ENCODE data around the gene RRP15. TPM values are rescaled to one million over a fixed set of nuclear protein-coding genes. Genes with fewer than 3 reads are reported as not detected.

RRP15 gene
- total RNA-seq, 1 experiment from 2014 or later = 32.1 TPM

GRCh38 chr1:218364028-218364710, 79.1 kb downstream of the RRP15 start:
- Histone ChIP-seq H3K4me3 (ENCODE audit: low read depth in 2 of 2, low read length in 2 of 2) (no peak overlapping the region; a peak in 1 of 4 replicates), H3K36me3 (ENCODE audit: control insufficient read depth, insufficient read depth, low read length) (peaks cover 2% of the 10 kb centered on the region; the same call in 1 of the 2 replicates), H3K27me3 (ENCODE audit: control insufficient read depth, insufficient read depth, low read length) (no peaks in the 10 kb centered on the region), H3K9me3 (ENCODE audit: control insufficient read depth, insufficient read depth, low read depth, low read length) (no peaks in the 10 kb centered on the region), H3K4me1 (ENCODE audit: control insufficient read depth, insufficient read depth, low read length) (peaks cover 93% of the 10 kb centered on the region), H3K27ac (ENCODE audit: low read length) (peak overlapping the region; percentile 100)
- no peak for TF ChIP-seq CTCF (IDR thresholded peaks at IDR 0.05)
- TF ChIP-seq POLR2AphosphoS5 (IDR thresholded peaks at IDR 0.05; ENCODE audit: low read depth, low read length) = no peak
- no peak for TF ChIP-seq REST (IDR thresholded peaks at IDR 0.05; ENCODE audit: insufficient read depth in 1 of 2, low read depth in 2 of 2, low read length in 1 of 2)
- TF ChIP-seq SIN3A (IDR thresholded peaks at IDR 0.05; ENCODE audit: borderline replicate concordance, insufficient read depth, low read depth, low read length) = no peak
- no peak for TF ChIP-seq TCF7L2 (IDR thresholded peaks at IDR 0.05; ENCODE audit: low read depth, low read length)
- ATAC-seq = no peak
- in situ Hi-C loops (cut with HindIII; ENCODE audit: low pct_unique_long_range_greater_than_20kb, low sequenced_read_pairs) (no loop called here), intact Hi-C loops (cut with micrococcal nuclease; ENCODE audit: unreplicated experiment) (loop anchor here (5.0 kb wide), 2 partner anchors 98 to 703 kb away; no protein-coding TSS in a partner anchor)
- ChIA-PET POLR2A (interaction anchor here (0.9 kb wide), 1 partner anchor 10 kb away, joined by 3 read pairs; no protein-coding TSS in a partner anchor), CTCF (interaction anchor here (0.7 kb wide), 1 partner anchor 193 kb away, joined by 3 read pairs; no protein-coding TSS in a partner anchor)
- BruUV-seq (replicated peaks) = no TSS peak
- DNase-seq (ENCODE audit: low read depth, low spot score) = no peak

GRCh38 chr1:218365226-218365999, 80.3 kb downstream of the RRP15 start:
- ChIA-PET POLR2A (no interaction called here), CTCF (no interaction called here)
- ATAC-seq (no peak), DNase-seq (ENCODE audit: low read depth, low spot score) (no peak)
- Histone ChIP-seq H3K4me3 (ENCODE audit: low read depth in 2 of 2, low read length in 2 of 2) (no peak overlapping the region), H3K4me1 (ENCODE audit: control insufficient read depth, insufficient read depth, low read length) (peaks cover 91% of the 10 kb centered on the region), H3K36me3 (ENCODE audit: control insufficient read depth, insufficient read depth, low read length) (peaks cover 2% of the 10 kb centered on the region; the same call in 1 of the 2 replicates), H3K9me3 (ENCODE audit: control insufficient read depth, insufficient read depth, low read depth, low read length) (no peaks in the 10 kb centered on the region), H3K27ac (ENCODE audit: low read length) (peak overlapping the region; percentile 100), H3K27me3 (ENCODE audit: control insufficient read depth, insufficient read depth, low read length) (no peaks in the 10 kb centered on the region)
- in situ Hi-C loops (cut with HindIII; ENCODE audit: low pct_unique_long_range_greater_than_20kb, low sequenced_read_pairs) (no loop called here), intact Hi-C loops (cut with micrococcal nuclease; ENCODE audit: unreplicated experiment) (no loop called here)
- BruUV-seq (replicated peaks) = no TSS peak
- TF ChIP-seq POLR2AphosphoS5 (IDR thresholded peaks at IDR 0.05; ENCODE audit: low read depth, low read length) = no peak
- no peak for TF ChIP-seq SIN3A (IDR thresholded peaks at IDR 0.05; ENCODE audit: borderline replicate concordance, insufficient read depth, low read depth, low read length)
- TF ChIP-seq TCF7L2 (IDR thresholded peaks at IDR 0.05; ENCODE audit: low read depth, low read length) = no peak
- no peak for TF ChIP-seq REST (IDR thresholded peaks at IDR 0.05; ENCODE audit: insufficient read depth in 1 of 2, low read depth in 2 of 2, low read length in 1 of 2)
- no peak for TF ChIP-seq CTCF (IDR thresholded peaks at IDR 0.05)

All from Panc1 (cell line).